Measurements from ENCODE around the gene SNCB. TPM values are rescaled to one million over a fixed set of nuclear protein-coding genes. Genes with fewer than 3 reads are reported as not detected.

Gene SNCB
- total RNA-seq, 1 experiment from 2014 or later: not detected

- intact Hi-C loops (cut with micrococcal nuclease): no loop called here
- no peaks in the 10 kb centered on the region for H3K27me3 ChIP-seq (ENCODE audit: insufficient read depth, low read length)
- no peak overlapping the region for H3K4me3 ChIP-seq (replicated peaks in 1 of 2; ENCODE audit: low read depth in 1 of 2, low read length in 2 of 2)
- RAD21 ChIA-PET (ENCODE audit: low non-redundant PET in 1 of 2, low total read pairs in 2 of 2, uncharacterized antibody in 2 of 2, unreplicated experiment in 2 of 2): no interaction called here
- POLR2A ChIA-PET: no interaction called here
- no peaks in the 10 kb centered on the region for H3K36me3 ChIP-seq (ENCODE audit: control insufficient read depth in 1 of 2, insufficient read depth in 2 of 2, low read length in 2 of 2)
- H3K79me2 ChIP-seq (ENCODE audit: insufficient read depth, low read length): no peaks in the 10 kb centered on the region
- CTCF ChIA-PET: no interaction called here
- H3K9ac ChIP-seq (ENCODE audit: low read length): no peak overlapping the region
- H4K20me1 ChIP-seq (ENCODE audit: insufficient read depth): no peaks in the 10 kb centered on the region
- TF ChIP-seq TCF7L2 (IDR thresholded peaks at IDR 0.05; ENCODE audit: borderline replicate concordance, extremely low read depth, insufficient read depth, insufficient read length) (no peak), POLR2AphosphoS5 (IDR thresholded peaks at IDR 0.05; ENCODE audit: low read depth, low read length) (no peak), FOSL1 (IDR thresholded peaks at IDR 0.05; ENCODE audit: low read depth) (no peak), CBX3 (IDR thresholded peaks at IDR 0.05; ENCODE audit: low read depth) (no peak), SRF (IDR thresholded peaks at IDR 0.05; ENCODE audit: low read depth) (no peak), ZBTB33 (IDR thresholded peaks at IDR 0.05; ENCODE audit: extremely low read depth, insufficient replicate concordance, low read length) (no peak), POLR2A (IDR thresholded peaks at IDR 0.05; ENCODE audit: borderline replicate concordance, extremely low read depth, insufficient read depth, insufficient read length) (no peak), EGR1 (IDR thresholded peaks at IDR 0.05; ENCODE audit: low read depth) (no peak), EZH2phosphoT487 (IDR thresholded peaks at IDR 0.05; ENCODE audit: borderline replicate concordance) (no peak)
- H2AFZ ChIP-seq (ENCODE audit: low read depth, low read length, poor library complexity, severe bottlenecking): no peak overlapping the region
- DNase-seq (ENCODE audit: low read depth, low spot score) (no peak), ATAC-seq (no peak)
- no peak overlapping the region for H3K27ac ChIP-seq (ENCODE audit: low read depth, low read length)
- H3K4me2 ChIP-seq (ENCODE audit: low read length): no peak overlapping the region
- no peaks in the 10 kb centered on the region for H3K9me3 ChIP-seq (ENCODE audit: control insufficient read depth in 1 of 2, insufficient read depth in 1 of 2, low read depth in 1 of 2, low read length in 2 of 2)
- BruUV-seq (replicated peaks): no TSS peak
- H3K4me1 ChIP-seq (ENCODE audit: control insufficient read depth in 1 of 2, insufficient read depth in 2 of 2, low read length in 2 of 2): peaks cover 2 to 13% of the 10 kb centered on the region in 2 experiments; a peak in 3 of 4 replicates
- H3K9me2 ChIP-seq (ENCODE audit: insufficient read depth): no peaks in the 10 kb centered on the region
These were observed 8.9 kb upstream of the SNCB start for GRCh38 chr5:176639208-176639607.

GRCh38 chr5:176638437-176638836 lies 8.1 kb upstream of the SNCB start:
- H3K36me3 ChIP-seq (ENCODE audit: control insufficient read depth in 1 of 2, insufficient read depth in 2 of 2, low read length in 2 of 2): no peaks in the 10 kb centered on the region
- POLR2A ChIA-PET: no interaction called here
- intact Hi-C loops (cut with micrococcal nuclease): no loop called here
- CTCF ChIA-PET: no interaction called here
- BruUV-seq (replicated peaks): no TSS peak
- H3K9ac ChIP-seq (ENCODE audit: low read length): no peak overlapping the region
- H3K9me3 ChIP-seq (ENCODE audit: control insufficient read depth in 1 of 2, insufficient read depth in 1 of 2, low read depth in 1 of 2, low read length in 2 of 2): no peaks in the 10 kb centered on the region
- DNase-seq (ENCODE audit: low read depth, low spot score): no peak
- RAD21 ChIA-PET (ENCODE audit: low non-redundant PET in 1 of 2, low total read pairs in 2 of 2, uncharacterized antibody in 2 of 2, unreplicated experiment in 2 of 2): no interaction called here
- no peak overlapping the region for H3K4me3 ChIP-seq (replicated peaks in 1 of 2; ENCODE audit: low read depth in 1 of 2, low read length in 2 of 2)
- H3K79me2 ChIP-seq (ENCODE audit: insufficient read depth, low read length): no peaks in the 10 kb centered on the region
- peaks cover 5% of the 10 kb centered on the region; the same call in 1 of the 2 replicates for H3K27me3 ChIP-seq (ENCODE audit: insufficient read depth, low read length)
- no peak overlapping the region for H3K27ac ChIP-seq (ENCODE audit: low read depth, low read length)
- no peak overlapping the region for H2AFZ ChIP-seq (ENCODE audit: low read depth, low read length, poor library complexity, severe bottlenecking)
- peaks cover 2 to 9% of the 10 kb centered on the region in 2 experiments; a peak in 3 of 4 replicates for H3K4me1 ChIP-seq (ENCODE audit: control insufficient read depth in 1 of 2, insufficient read depth in 2 of 2, low read length in 2 of 2)
- no peaks in the 10 kb centered on the region for H4K20me1 ChIP-seq (ENCODE audit: insufficient read depth)
- no peak overlapping the region for H3K4me2 ChIP-seq (ENCODE audit: low read length)
- ATAC-seq: no peak
- H3K9me2 ChIP-seq (ENCODE audit: insufficient read depth): no peaks in the 10 kb centered on the region
- TF ChIP-seq SRF (IDR thresholded peaks at IDR 0.05; ENCODE audit: low read depth): no peak
- no peak for TF ChIP-seq ZBTB33 (IDR thresholded peaks at IDR 0.05; ENCODE audit: extremely low read depth, insufficient replicate concordance, low read length)
- no peak for TF ChIP-seq JUND (IDR thresholded peaks at IDR 0.05)
- no peak for TF ChIP-seq RAD21 (IDR thresholded peaks at IDR 0.05; ENCODE audit: low read depth)
- TF ChIP-seq YY1 (IDR thresholded peaks at IDR 0.05; ENCODE audit: extremely low read depth, insufficient replicate concordance, low read depth, low read length): no peak
- TF ChIP-seq REST (IDR thresholded peaks at IDR 0.05; ENCODE audit: low read depth): no peak
- no peak for TF ChIP-seq FOSL1 (IDR thresholded peaks at IDR 0.05; ENCODE audit: low read depth)

Data from HCT116 (cell line).